ENCODE measurements around the gene KCND2.

KCND2 gene

DNA sequence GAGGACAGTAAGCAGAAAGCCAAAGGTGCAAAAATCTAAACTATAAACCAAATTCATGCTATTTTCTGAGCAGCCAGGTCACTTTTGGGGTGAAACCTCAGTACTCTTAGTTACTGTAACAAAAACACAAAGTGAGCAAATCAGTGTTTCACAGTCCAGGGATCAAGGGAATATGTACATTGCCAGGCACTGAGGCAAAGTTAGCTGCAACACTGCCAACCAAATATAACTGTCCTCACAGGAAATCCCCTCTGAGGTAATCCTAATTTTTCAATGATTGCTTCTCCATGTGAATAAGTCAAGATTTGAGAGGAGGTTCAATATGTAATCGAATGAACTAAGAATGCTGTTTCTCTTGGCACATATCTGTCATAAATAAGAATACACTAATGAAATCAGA lies 355.3 kb downstream of the KCND2 start:
- DNase-seq (ENCODE audit: low read depth) = peak; percentile 25
- TF ChIP-seq, protein P1, sequence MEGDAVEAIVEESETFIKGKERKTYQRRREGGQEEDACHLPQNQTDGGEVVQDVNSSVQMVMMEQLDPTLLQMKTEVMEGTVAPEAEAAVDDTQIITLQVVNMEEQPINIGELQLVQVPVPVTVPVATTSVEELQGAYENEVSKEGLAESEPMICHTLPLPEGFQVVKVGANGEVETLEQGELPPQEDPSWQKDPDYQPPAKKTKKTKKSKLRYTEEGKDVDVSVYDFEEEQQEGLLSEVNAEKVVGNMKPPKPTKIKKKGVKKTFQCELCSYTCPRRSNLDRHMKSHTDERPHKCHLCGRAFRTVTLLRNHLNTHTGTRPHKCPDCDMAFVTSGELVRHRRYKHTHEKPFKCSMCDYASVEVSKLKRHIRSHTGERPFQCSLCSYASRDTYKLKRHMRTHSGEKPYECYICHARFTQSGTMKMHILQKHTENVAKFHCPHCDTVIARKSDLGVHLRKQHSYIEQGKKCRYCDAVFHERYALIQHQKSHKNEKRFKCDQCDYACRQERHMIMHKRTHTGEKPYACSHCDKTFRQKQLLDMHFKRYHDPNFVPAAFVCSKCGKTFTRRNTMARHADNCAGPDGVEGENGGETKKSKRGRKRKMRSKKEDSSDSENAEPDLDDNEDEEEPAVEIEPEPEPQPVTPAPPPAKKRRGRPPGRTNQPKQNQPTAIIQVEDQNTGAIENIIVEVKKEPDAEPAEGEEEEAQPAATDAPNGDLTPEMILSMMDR (conservative IDR thresholded peaks at IDR 0.05; ENCODE audit: control insufficient read depth, insufficient read depth, low read depth, low read length) = no peak
- H3K4me3 ChIP-seq (ENCODE audit: control insufficient read depth, low read depth, low read length) = no peak overlapping the region

DNA sequence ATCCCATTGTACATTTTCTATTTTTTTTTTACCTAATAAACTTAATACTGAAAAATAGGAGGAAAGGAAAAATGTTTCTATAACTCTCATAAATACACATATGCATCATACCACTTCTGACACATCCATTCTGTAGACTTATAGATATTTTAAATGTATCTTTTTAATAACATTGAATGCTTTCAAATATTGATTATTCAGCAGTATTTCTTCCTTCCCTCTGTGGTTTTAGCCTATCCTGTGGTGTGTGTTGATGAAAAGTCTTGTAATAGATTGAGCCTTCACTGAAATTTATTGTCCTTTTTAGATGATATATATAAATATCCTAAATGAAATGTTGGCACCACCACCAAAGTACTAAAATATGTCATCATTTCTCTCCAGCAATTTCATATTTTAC lies 366.9 kb downstream of the KCND2 start:
- TF ChIP-seq, protein P1 (conservative IDR thresholded peaks at IDR 0.05; ENCODE audit: control insufficient read depth, insufficient read depth, low read depth, low read length) = no peak
- no peak overlapping the region for H3K4me3 ChIP-seq (ENCODE audit: control insufficient read depth, low read depth, low read length)
- DNase-seq (ENCODE audit: low read depth) = no peak

- TF ChIP-seq, protein P1 (conservative IDR thresholded peaks at IDR 0.05; ENCODE audit: control insufficient read depth, insufficient read depth, low read depth, low read length) = no peak
- H3K4me3 ChIP-seq (ENCODE audit: control insufficient read depth, low read depth, low read length) = no peak overlapping the region
- DNase-seq (ENCODE audit: low read depth) = no peak
Observed at GRCh38 chr7:120645966-120646365, 373.0 kb downstream of the KCND2 start.

GRCh38 chr7:120654241-120654640 lies 381.3 kb downstream of the KCND2 start:
- H3K4me3 ChIP-seq (ENCODE audit: control insufficient read depth, low read depth, low read length) = no peak overlapping the region
- no peak for DNase-seq (ENCODE audit: low read depth)
- TF ChIP-seq, protein P1 (conservative IDR thresholded peaks at IDR 0.05; ENCODE audit: control insufficient read depth, insufficient read depth, low read depth, low read length) = no peak

GRCh38 chr7:120658516-120658915 lies 385.5 kb downstream of the KCND2 start:
- no peak overlapping the region for H3K4me3 ChIP-seq (ENCODE audit: control insufficient read depth, low read depth, low read length)
- no peak for DNase-seq (ENCODE audit: low read depth)
- TF ChIP-seq, protein P1 (conservative IDR thresholded peaks at IDR 0.05; ENCODE audit: control insufficient read depth, insufficient read depth, low read depth, low read length) = no peak

DNA sequence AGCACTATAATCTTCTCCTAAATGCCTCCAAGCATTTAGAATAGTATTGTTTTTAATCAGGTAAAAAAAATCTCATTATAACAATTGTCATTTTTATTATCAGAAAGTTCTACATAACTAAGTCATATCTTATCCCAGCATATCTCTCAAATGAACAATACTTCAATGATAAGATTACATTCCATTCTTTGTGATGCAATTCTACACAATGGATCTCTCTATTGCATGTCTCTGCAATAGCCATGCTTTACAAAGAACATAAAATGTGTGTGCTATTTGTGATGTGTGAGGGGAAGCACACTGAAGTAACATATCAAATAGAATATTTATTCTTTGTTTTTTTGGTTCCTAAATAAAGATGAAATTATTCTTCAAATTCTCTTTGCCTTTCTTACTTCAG lies 389.3 kb downstream of the KCND2 start:
- DNase-seq (ENCODE audit: low read depth) = no peak
- H3K4me3 ChIP-seq (ENCODE audit: control insufficient read depth, low read depth, low read length) = no peak overlapping the region
- TF ChIP-seq, protein P1 (conservative IDR thresholded peaks at IDR 0.05; ENCODE audit: control insufficient read depth, insufficient read depth, low read depth, low read length) = no peak

GRCh38 chr7:120665068-120665467 lies 392.1 kb downstream of the KCND2 start:
- DNase-seq (ENCODE audit: low read depth) = no peak
- no peak overlapping the region for H3K4me3 ChIP-seq (ENCODE audit: control insufficient read depth, low read depth, low read length)
- TF ChIP-seq, protein P1 (conservative IDR thresholded peaks at IDR 0.05; ENCODE audit: control insufficient read depth, insufficient read depth, low read depth, low read length) = no peak

All from fibroblast of mammary gland (primary cell).